Effector memory CD4-positive, alpha-beta T cell (primary cell): ENCODE results near the gene C6orf15.

Source experiments
- DNase-seq, 3 donors: peaks; one replicate each; pipeline ENCODE4 v3.0.0-alpha.2; 2020
- H3K27ac ChIP-seq: 2 replicates; pipeline ENCODE4 v1.7.0; 2013; ENCODE audit warnings: mild to moderate bottlenecking, low read length, moderate library complexity; ENCODE audit not compliant: insufficient read depth, poor library complexity, severe bottlenecking
- H3K27me3 ChIP-seq: replicated peaks from 2 replicates; pipeline ENCODE4 v1.7.0; 2013; ENCODE audit warnings: mild to moderate bottlenecking, low read length; ENCODE audit not compliant: insufficient read depth, control insufficient read depth, poor library complexity, severe bottlenecking
- H3K36me3 ChIP-seq: 2 replicates; pipeline ENCODE4 v1.7.0; 2013; ENCODE audit warnings: mild to moderate bottlenecking, low read length, moderate library complexity; ENCODE audit not compliant: control insufficient read depth, insufficient read depth
- H3K4me1 ChIP-seq: 2 replicates; pipeline ENCODE4 v1.7.0; 2013; ENCODE audit warnings: low read length, mild to moderate bottlenecking; ENCODE audit not compliant: control insufficient read depth, insufficient read depth, poor library complexity, severe bottlenecking
- H3K4me3 ChIP-seq: 2 replicates; pipeline ENCODE4 v1.7.0; 2013; ENCODE audit warnings: low read length, low read depth, mild to moderate bottlenecking; ENCODE audit not compliant: insufficient read depth, poor library complexity, severe bottlenecking
- H3K9me3 ChIP-seq: 2 replicates; pipeline ENCODE4 v1.7.0; 2013; ENCODE audit warnings: mild to moderate bottlenecking, low read length, moderate library complexity; ENCODE audit not compliant: control insufficient read depth

Gene C6orf15

GRCh38 chr6:31090973-31091364, 21.4 kb downstream of the C6orf15 start:
- Histone ChIP-seq H3K4me3 (no peak overlapping the region), H3K36me3 (no peaks in the 10 kb centered on the region), H3K27me3 (no peaks in the 10 kb centered on the region), H3K4me1 (peaks cover 24% of the 10 kb centered on the region), H3K9me3 (no peaks in the 10 kb centered on the region), H3K27ac (no peak overlapping the region)
- DNase-seq: no peak

- Histone ChIP-seq H3K36me3 (no peaks in the 10 kb centered on the region), H3K4me3 (no peak overlapping the region), H3K9me3 (no peaks in the 10 kb centered on the region), H3K27ac (no peak overlapping the region), H3K4me1 (peaks cover 24% of the 10 kb centered on the region), H3K27me3 (no peaks in the 10 kb centered on the region)
- no peak for DNase-seq
These were observed 22.0 kb downstream of the C6orf15 start for GRCh38 chr6:31090275-31090972.

GRCh38 chr6:31087494-31088089, 24.8 kb downstream of the C6orf15 start:
- Histone ChIP-seq H3K27ac (no peak overlapping the region), H3K4me1 (peaks cover 7% of the 10 kb centered on the region), H3K27me3 (no peaks in the 10 kb centered on the region), H3K36me3 (no peaks in the 10 kb centered on the region), H3K4me3 (no peak overlapping the region), H3K9me3 (no peaks in the 10 kb centered on the region)
- peak; percentile 73 to 81 (median 74) for DNase-seq

GRCh38 chr6:31086788-31087440, 25.5 kb downstream of the C6orf15 start:
- Histone ChIP-seq H3K27me3 (no peaks in the 10 kb centered on the region), H3K4me1 (peaks cover 7% of the 10 kb centered on the region), H3K4me3 (no peak overlapping the region), H3K36me3 (no peaks in the 10 kb centered on the region), H3K9me3 (no peaks in the 10 kb centered on the region), H3K27ac (no peak overlapping the region)
- DNase-seq: no peak

- H3K4me1 ChIP-seq: peaks cover 13% of the 10 kb centered on the region
- DNase-seq: peak in 2 of 3 donors; percentile 4 to 10
- no peak overlapping the region for H3K4me3 ChIP-seq
- H3K27me3 ChIP-seq: no peaks in the 10 kb centered on the region
- H3K36me3 ChIP-seq: no peaks in the 10 kb centered on the region
- no peaks in the 10 kb centered on the region for H3K9me3 ChIP-seq
- H3K27ac ChIP-seq: no peak overlapping the region
These were observed 28.5 kb downstream of the C6orf15 start for GRCh38 chr6:31083742-31084354.

GRCh38 chr6:31081872-31082271, 30.5 kb downstream of the C6orf15 start:
- no peak overlapping the region for H3K4me3 ChIP-seq
- peaks cover 6% of the 10 kb centered on the region for H3K4me1 ChIP-seq
- H3K36me3 ChIP-seq: no peaks in the 10 kb centered on the region
- DNase-seq: no peak
- H3K27ac ChIP-seq: no peak overlapping the region
- no peaks in the 10 kb centered on the region for H3K27me3 ChIP-seq
- no peaks in the 10 kb centered on the region for H3K9me3 ChIP-seq

- Histone ChIP-seq H3K9me3 (no peaks in the 10 kb centered on the region), H3K4me3 (peak overlapping the region; percentile 20), H3K27ac (no peak overlapping the region), H3K36me3 (no peaks in the 10 kb centered on the region), H3K27me3 (no peaks in the 10 kb centered on the region), H3K4me1 (peaks cover 6% of the 10 kb centered on the region)
- DNase-seq: peak; percentile 14 to 34 (median 33)
These were observed 32.6 kb downstream of the C6orf15 start for GRCh38 chr6:31079656-31080261.

GRCh38 chr6:31076611-31077010, 35.8 kb downstream of the C6orf15 start:
- no peaks in the 10 kb centered on the region for H3K9me3 ChIP-seq
- H3K27ac ChIP-seq: no peak overlapping the region
- DNase-seq: no peak
- no peaks in the 10 kb centered on the region for H3K36me3 ChIP-seq
- no peaks in the 10 kb centered on the region for H3K27me3 ChIP-seq
- H3K4me3 ChIP-seq: no peak overlapping the region
- peaks cover 6% of the 10 kb centered on the region for H3K4me1 ChIP-seq

- Histone ChIP-seq H3K27me3 (no peaks in the 10 kb centered on the region), H3K4me3 (no peak overlapping the region), H3K36me3 (no peaks in the 10 kb centered on the region), H3K27ac (no peak overlapping the region), H3K9me3 (no peaks in the 10 kb centered on the region), H3K4me1 (peaks cover 6% of the 10 kb centered on the region)
- no peak for DNase-seq
These were observed 36.8 kb downstream of the C6orf15 start for GRCh38 chr6:31075528-31075927.
